ENCODE measurements around the gene ACACA. TPM values are rescaled to one million over a fixed set of nuclear protein-coding genes. Genes with fewer than 3 reads are reported as not detected.

The ACACA gene
- total RNA-seq, 4 donors from 2014 or later: 30.6 to 102 (median 50.5) TPM

DNA sequence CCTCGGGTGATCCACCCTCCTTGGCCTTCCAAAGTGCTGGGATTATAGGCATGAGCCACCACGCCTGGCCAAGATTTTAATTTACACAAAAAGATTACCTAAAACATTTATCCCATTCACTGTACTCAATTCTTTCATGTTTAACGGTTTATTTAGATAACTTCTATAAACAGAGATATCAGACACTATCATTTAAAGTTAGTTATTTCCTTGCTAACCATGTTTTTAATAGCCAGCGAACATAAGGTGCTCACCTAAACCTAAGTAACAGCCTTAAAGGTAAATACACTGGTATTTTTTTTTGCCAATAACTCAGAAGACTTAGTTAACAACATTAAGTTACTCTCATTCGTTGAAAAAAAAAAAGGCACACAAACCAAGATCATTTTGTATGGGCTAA lies 112.9 kb downstream of the ACACA start:
- TF ChIP-seq, protein P1, sequence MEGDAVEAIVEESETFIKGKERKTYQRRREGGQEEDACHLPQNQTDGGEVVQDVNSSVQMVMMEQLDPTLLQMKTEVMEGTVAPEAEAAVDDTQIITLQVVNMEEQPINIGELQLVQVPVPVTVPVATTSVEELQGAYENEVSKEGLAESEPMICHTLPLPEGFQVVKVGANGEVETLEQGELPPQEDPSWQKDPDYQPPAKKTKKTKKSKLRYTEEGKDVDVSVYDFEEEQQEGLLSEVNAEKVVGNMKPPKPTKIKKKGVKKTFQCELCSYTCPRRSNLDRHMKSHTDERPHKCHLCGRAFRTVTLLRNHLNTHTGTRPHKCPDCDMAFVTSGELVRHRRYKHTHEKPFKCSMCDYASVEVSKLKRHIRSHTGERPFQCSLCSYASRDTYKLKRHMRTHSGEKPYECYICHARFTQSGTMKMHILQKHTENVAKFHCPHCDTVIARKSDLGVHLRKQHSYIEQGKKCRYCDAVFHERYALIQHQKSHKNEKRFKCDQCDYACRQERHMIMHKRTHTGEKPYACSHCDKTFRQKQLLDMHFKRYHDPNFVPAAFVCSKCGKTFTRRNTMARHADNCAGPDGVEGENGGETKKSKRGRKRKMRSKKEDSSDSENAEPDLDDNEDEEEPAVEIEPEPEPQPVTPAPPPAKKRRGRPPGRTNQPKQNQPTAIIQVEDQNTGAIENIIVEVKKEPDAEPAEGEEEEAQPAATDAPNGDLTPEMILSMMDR (IDR thresholded peaks at IDR 0.05; ENCODE audit: low read depth): no peak

- TF ChIP-seq, protein P1 (IDR thresholded peaks at IDR 0.05; ENCODE audit: low read depth): no peak
These were observed 114.1 kb downstream of the ACACA start for GRCh38 chr17:37292429-37293139.

DNA sequence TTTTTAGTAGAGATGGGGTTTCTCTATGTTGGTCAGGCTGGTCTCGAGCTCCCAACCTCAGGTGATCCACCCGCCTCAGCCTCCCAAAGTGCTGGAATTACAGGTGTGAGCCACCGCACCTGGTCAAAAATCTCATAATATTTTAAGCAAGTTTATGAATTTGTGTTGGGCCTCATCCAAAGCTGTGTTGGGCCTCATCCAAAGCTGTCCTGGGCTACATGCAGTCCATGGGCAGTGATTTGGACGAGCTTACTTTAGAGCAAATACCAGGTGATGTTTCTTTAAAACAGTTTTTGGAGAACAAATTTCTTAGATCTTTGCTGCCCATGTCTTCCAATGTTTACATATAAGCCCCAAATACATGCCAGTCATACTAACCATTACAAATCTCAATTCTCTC lies 115.3 kb downstream of the ACACA start:
- TF ChIP-seq, protein P1 (IDR thresholded peaks at IDR 0.05; ENCODE audit: low read depth): no peak

DNA sequence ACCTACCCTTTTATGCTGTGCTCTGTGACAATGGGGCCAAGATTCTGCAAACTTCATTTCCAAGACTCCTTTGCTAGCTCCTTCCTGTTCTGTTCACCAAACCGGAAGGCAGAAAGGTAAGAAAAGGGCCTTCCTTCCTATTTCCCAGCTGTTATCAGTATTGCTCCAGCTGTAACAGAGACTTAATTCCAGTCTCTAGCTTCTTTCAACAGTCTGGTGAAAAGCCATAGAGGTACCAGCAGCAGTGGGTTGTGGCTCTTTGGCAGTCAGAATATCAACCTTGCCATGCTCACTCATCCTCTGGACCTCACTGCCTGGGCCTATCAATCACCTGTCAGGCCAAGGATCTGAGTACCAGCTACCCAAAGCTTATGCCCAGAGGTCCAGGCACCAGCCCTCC lies 120.2 kb downstream of the ACACA start:
- TF ChIP-seq, protein P1 (IDR thresholded peaks at IDR 0.05; ENCODE audit: low read depth): no peak

- TF ChIP-seq, protein P1 (IDR thresholded peaks at IDR 0.05; ENCODE audit: low read depth): no peak
These were observed 122.4 kb downstream of the ACACA start for GRCh38 chr17:37284191-37284590.

DNA sequence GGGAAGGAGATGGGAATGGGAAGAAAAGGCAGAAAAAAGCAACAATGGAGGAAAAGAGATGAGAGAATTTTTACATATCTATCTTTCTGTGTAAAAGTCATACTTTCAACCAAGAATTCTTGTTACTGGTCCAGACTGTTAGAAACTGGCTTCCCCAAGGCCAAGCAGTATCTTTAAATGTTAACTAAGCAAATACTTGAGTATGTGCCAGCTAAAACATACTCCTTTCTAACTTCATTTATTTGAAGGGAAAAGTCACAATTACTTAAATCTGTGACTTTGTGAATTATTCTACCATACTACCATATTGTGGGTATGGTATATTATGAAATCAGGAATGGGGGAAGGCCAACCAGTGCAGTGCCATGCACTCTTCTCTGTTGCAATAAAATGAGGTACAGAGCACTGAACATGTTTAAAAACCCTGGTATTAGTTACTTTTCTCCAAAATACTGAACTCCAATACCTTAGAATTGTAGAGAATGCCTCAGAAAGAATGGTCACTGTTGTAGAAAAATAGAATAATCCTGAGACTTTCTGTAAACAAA lies 123.1 kb downstream of the ACACA start:
- TF ChIP-seq, protein P1 (IDR thresholded peaks at IDR 0.05; ENCODE audit: low read depth): no peak

- TF ChIP-seq, protein P1 (IDR thresholded peaks at IDR 0.05; ENCODE audit: low read depth): no peak
These were observed 125.8 kb downstream of the ACACA start for GRCh38 chr17:37280841-37281240.

Measured in subcutaneous adipose tissue (tissue), 4 donors.